Uterus (tissue), 2 donors: ENCODE data around the gene TRIP4.

Source experiments
- POLR2A ChIP-seq, 2 donors: fragments of 450-650 bp; IDR thresholded peaks; one replicate each; pipeline ENCODE4 v1.6.1; 2016; ENCODE audit warnings: antibody characterized with exemption in 2 of 2, mild to moderate bottlenecking in 1 of 2, moderate library complexity in 1 of 2
- TF ChIP-seq, protein P1 (sequence below), 4 experiments: fragments of 200-600 bp in 2 of 4; fragments of 450-650 bp in 2 of 4; sonication (generic) in 2 of 4; IDR thresholded peaks; one replicate each; pipeline ENCODE4 v1.5.1; 2016 to 2019; ENCODE audit warnings: antibody characterized with exemption in 4 of 4, mild to moderate bottlenecking in 2 of 4, moderate library complexity in 1 of 4

DNA sequence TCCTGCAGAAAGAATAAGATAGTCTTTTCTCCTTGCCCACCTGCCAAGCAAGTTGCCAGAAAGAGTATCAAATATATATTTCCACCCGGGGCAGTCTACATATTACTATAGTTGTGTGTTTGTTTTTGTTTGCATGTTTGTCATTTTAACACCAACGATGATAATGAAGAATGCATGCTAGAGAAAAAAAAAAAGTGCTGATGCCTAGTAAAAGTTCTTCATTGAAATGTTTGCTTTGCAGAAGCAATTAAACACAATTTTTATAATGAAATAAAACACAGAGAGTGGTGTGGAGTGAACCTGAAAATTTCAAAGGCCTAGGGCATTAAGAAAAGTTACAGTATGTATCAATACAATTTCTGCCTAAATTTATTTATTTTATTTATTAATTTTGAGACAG, 3.9 kb upstream of the TRIP4 start:
- TF ChIP-seq, protein P1, sequence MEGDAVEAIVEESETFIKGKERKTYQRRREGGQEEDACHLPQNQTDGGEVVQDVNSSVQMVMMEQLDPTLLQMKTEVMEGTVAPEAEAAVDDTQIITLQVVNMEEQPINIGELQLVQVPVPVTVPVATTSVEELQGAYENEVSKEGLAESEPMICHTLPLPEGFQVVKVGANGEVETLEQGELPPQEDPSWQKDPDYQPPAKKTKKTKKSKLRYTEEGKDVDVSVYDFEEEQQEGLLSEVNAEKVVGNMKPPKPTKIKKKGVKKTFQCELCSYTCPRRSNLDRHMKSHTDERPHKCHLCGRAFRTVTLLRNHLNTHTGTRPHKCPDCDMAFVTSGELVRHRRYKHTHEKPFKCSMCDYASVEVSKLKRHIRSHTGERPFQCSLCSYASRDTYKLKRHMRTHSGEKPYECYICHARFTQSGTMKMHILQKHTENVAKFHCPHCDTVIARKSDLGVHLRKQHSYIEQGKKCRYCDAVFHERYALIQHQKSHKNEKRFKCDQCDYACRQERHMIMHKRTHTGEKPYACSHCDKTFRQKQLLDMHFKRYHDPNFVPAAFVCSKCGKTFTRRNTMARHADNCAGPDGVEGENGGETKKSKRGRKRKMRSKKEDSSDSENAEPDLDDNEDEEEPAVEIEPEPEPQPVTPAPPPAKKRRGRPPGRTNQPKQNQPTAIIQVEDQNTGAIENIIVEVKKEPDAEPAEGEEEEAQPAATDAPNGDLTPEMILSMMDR (IDR thresholded peaks at IDR 0.05): no peak
- TF ChIP-seq POLR2A (IDR thresholded peaks at IDR 0.05): no peak
